PC-3 (cell line): Measurements from ENCODE around the gene UBR4. TPM values are rescaled to one million over a fixed set of nuclear protein-coding genes. Genes with fewer than 3 reads are reported as not detected.

Experiments
- ATAC-seq: fragments of 200-7000 bp; cut with Tn5 transposase; 2 replicates; pipeline ENCODE4 v1.9.1; 2020; ENCODE audit warnings: mild to moderate bottlenecking, moderate library complexity
- BruUV-seq: library from RNA; stranded (reverse); fragments of 400-500 nt; replicated peaks from 2 replicates; lab custom pipeline; 2021; lab: Mats Ljungman, UMichigan
- CTCF ChIA-PET: fragments of 300-600 bp; sonication (Branson Sonifier 250); formaldehyde crosslinking; loops from one replicate; lab custom pipeline; 2022; ENCODE audit warnings: antibody characterized with exemption; lab: Charles Lee
- POLR2A ChIA-PET: fragments of 300-600 bp; sonication (Branson Sonifier 250); formaldehyde crosslinking; loops from one replicate; lab custom pipeline; 2022; ENCODE audit warnings: antibody characterized with exemption; ENCODE audit not compliant: unreplicated experiment; lab: Charles Lee
- DNase-seq: peaks from one replicate; pipeline ENCODE4 v3.0.0-alpha.2; 2015
- H2AFZ ChIP-seq: fragments of 300-600 bp; sonication (generic); 2 replicates; pipeline ENCODE4 v1.6.0; 2016; ENCODE audit warnings: antibody characterized with exemption, low read length
- H3F3A ChIP-seq: fragments of 300-600 bp; sonication (generic); one replicate; pipeline ENCODE4 v1.6.0; 2017; ENCODE audit warnings: antibody characterized with exemption, low read length, control low read depth, mild to moderate bottlenecking; ENCODE audit not compliant: unreplicated experiment
- H3K27ac ChIP-seq: fragments of 300-600 bp; sonication (generic); 2 replicates; pipeline ENCODE4 v1.5.1; 2016; ENCODE audit warnings: mild to moderate bottlenecking, low read length
- H3K27me3 ChIP-seq: fragments of 300-600 bp; sonication (generic); 2 replicates; pipeline ENCODE4 v1.6.1; 2016; ENCODE audit warnings: low read length, mixed read lengths
- H3K36me3 ChIP-seq: fragments of 300-600 bp; sonication (generic); 2 replicates; pipeline ENCODE4 v1.6.1; 2016; ENCODE audit warnings: low read depth, mixed run types, low read length, mixed read lengths
- H3K4me1 ChIP-seq: fragments of 300-600 bp; sonication (generic); 2 replicates; pipeline ENCODE4 v1.5.1; 2016; ENCODE audit warnings: low read length; ENCODE audit not compliant: insufficient read depth
- H3K4me2 ChIP-seq: fragments of 300-600 bp; sonication (generic); 2 replicates; pipeline ENCODE4 v1.6.0; 2016; ENCODE audit warnings: low read length
- H3K4me3 ChIP-seq: fragments of 300-600 bp; sonication (generic); 2 replicates; pipeline ENCODE4 v1.5.1; 2016; ENCODE audit warnings: mild to moderate bottlenecking, low read length, mixed read lengths
- H3K79me2 ChIP-seq: fragments of 300-600 bp; sonication (generic); 2 replicates; pipeline ENCODE4 v1.6.1; 2017; ENCODE audit warnings: low read length, mixed read lengths
- H3K9ac ChIP-seq: fragments of 300-600 bp; sonication (generic); 2 replicates; pipeline ENCODE4 v1.6.0; 2016; ENCODE audit warnings: mild to moderate bottlenecking, low read length
- H3K9me2 ChIP-seq: fragments of 300-600 bp; sonication (generic); replicated peaks from 2 replicates; pipeline ENCODE4 v1.6.1; 2016; ENCODE audit warnings: mixed run types, low read length, mixed read lengths
- H3K9me3 ChIP-seq: fragments of 300-600 bp; sonication (generic); 2 replicates; pipeline ENCODE4 v1.6.1; 2016; ENCODE audit warnings: low read length, mixed read lengths
- H4K20me1 ChIP-seq: fragments of 300-600 bp; sonication (generic); 2 replicates; pipeline ENCODE4 v1.6.1; 2016; ENCODE audit warnings: low read length, mixed read lengths
- EZH2 ChIP-seq: fragments of 300-600 bp; sonication (generic); IDR thresholded peaks from one replicate; pipeline ENCODE4 v1.6.1; 2017; ENCODE audit warnings: antibody characterized with exemption, mild to moderate bottlenecking, low read length; ENCODE audit not compliant: unreplicated experiment
- EZH2phosphoT487 ChIP-seq: fragments of 300-600 bp; sonication (generic); IDR thresholded peaks from 2 replicates; pipeline ENCODE4 v1.6.1; 2018; ENCODE audit warnings: mild to moderate bottlenecking, antibody characterized with exemption, low read length, borderline replicate concordance
- intact Hi-C: fragments of 100-400 bp; cut with micrococcal nuclease; formaldehyde crosslinking; loops from 2 replicates; pipeline ENCODE4 v1.9.0; 2023
- total RNA-seq: library from RNA; depleted of rRNA; stranded (reverse); fragments of >200 nt; gene quantifications from 2 replicates; pipeline ENCODE4 v1.2.3, GENCODE V29; 2014
- TF ChIP-seq, protein P1 (sequence below): fragments of 300-600 bp; sonication (generic); conservative IDR thresholded peaks from 2 replicates; pipeline ENCODE4 v1.5.1; 2017; ENCODE audit warnings: antibody characterized with exemption, low read depth, mild to moderate bottlenecking, low read length

UBR4 gene
- total RNA-seq, 1 experiment from 2014 or later: 141 TPM

DNA sequence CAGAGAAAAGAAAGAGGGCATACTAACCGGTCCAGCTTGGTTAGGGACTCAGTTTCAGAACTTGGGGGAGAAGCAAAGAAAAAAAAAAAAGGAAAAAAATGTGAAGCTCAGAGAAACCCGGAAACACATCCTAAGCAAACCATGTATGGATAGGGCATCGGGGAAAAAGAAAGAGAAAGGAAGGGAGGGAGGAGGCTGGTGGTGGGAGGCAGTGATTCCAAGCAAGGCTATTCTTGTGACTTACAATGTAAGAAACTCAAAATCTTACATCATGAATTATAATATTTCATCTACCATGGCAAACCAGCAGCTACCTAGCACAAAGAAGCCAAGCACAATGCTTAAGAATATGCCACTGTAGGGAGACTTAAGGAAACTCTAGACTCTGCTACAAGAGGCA, 60.3 kb downstream of the UBR4 start:
- no peak overlapping the region for H3K4me2 ChIP-seq
- no peaks in the 10 kb centered on the region for H4K20me1 ChIP-seq
- no peaks in the 10 kb centered on the region for H3K79me2 ChIP-seq
- H3F3A ChIP-seq: no peaks in the 10 kb centered on the region
- DNase-seq: no peak
- CTCF ChIA-PET: no interaction called here
- no peaks in the 10 kb centered on the region for H3K9me3 ChIP-seq
- no peaks in the 10 kb centered on the region for H3K9me2 ChIP-seq
- no peak for ATAC-seq
- no peaks in the 10 kb centered on the region for H3K4me1 ChIP-seq
- intact Hi-C loops: no loop called here
- no peak overlapping the region for H3K4me3 ChIP-seq
- peaks cover 92% of the 10 kb centered on the region for H3K36me3 ChIP-seq
- no peak overlapping the region for H2AFZ ChIP-seq
- TF ChIP-seq EZH2: no peak
- TF ChIP-seq, protein P1, sequence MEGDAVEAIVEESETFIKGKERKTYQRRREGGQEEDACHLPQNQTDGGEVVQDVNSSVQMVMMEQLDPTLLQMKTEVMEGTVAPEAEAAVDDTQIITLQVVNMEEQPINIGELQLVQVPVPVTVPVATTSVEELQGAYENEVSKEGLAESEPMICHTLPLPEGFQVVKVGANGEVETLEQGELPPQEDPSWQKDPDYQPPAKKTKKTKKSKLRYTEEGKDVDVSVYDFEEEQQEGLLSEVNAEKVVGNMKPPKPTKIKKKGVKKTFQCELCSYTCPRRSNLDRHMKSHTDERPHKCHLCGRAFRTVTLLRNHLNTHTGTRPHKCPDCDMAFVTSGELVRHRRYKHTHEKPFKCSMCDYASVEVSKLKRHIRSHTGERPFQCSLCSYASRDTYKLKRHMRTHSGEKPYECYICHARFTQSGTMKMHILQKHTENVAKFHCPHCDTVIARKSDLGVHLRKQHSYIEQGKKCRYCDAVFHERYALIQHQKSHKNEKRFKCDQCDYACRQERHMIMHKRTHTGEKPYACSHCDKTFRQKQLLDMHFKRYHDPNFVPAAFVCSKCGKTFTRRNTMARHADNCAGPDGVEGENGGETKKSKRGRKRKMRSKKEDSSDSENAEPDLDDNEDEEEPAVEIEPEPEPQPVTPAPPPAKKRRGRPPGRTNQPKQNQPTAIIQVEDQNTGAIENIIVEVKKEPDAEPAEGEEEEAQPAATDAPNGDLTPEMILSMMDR: no peak
- no peak for TF ChIP-seq EZH2phosphoT487
- no TSS peak for BruUV-seq
- H3K27ac ChIP-seq: no peak overlapping the region
- no peaks in the 10 kb centered on the region for H3K27me3 ChIP-seq
- POLR2A ChIA-PET: no interaction called here
- H3K9ac ChIP-seq: no peak overlapping the region

- Histone ChIP-seq H3K9me3 (no peaks in the 10 kb centered on the region), H3K4me3 (no peak overlapping the region), H3K27me3 (no peaks in the 10 kb centered on the region), H3K27ac (no peak overlapping the region), H3F3A (peaks cover 4% of the 10 kb centered on the region), H3K36me3 (peaks cover 78% of the 10 kb centered on the region), H3K9me2 (no peaks in the 10 kb centered on the region), H3K79me2 (no peaks in the 10 kb centered on the region), H3K9ac (no peak overlapping the region), H2AFZ (no peak overlapping the region), H4K20me1 (no peaks in the 10 kb centered on the region), H3K4me1 (no peaks in the 10 kb centered on the region), H3K4me2 (no peak overlapping the region)
- ATAC-seq: no peak
- BruUV-seq: no TSS peak
- TF ChIP-seq EZH2phosphoT487 (no peak), EZH2 (no peak)
- TF ChIP-seq, protein P1: no peak
- DNase-seq: no peak
- ChIA-PET POLR2A (no interaction called here), CTCF (no interaction called here)
- intact Hi-C loops: no loop called here
These were observed 69.6 kb downstream of the UBR4 start for GRCh38 chr1:19140465-19140864.

DNA sequence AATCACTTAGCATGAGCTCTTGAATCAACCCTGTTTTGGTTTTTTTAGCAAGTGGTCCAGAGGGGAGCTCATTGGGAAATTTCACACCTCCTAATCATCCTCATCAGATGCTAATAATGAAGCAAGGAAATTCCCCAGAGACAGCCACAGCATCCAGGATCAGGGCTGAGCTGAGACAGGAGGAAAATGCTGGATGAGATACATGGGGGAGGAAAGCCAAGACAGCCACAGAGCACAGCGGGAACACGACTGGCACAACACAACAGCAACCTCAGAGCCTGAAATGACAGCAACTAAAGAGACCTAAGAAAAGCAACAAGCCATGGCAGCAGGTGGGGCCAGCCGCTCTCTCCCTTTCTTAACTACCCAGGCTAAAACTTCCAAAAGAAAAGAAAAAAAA, 70.4 kb downstream of the UBR4 start:
- H3K4me1 ChIP-seq: no peaks in the 10 kb centered on the region
- no peak overlapping the region for H3K4me2 ChIP-seq
- TF ChIP-seq, protein P1: no peak
- TF ChIP-seq EZH2 (no peak), EZH2phosphoT487 (no peak)
- no peaks in the 10 kb centered on the region for H3K9me2 ChIP-seq
- no peak overlapping the region for H2AFZ ChIP-seq
- H3K9me3 ChIP-seq: no peaks in the 10 kb centered on the region
- no peaks in the 10 kb centered on the region for H3K27me3 ChIP-seq
- H3K79me2 ChIP-seq: no peaks in the 10 kb centered on the region
- no peak overlapping the region for H3K27ac ChIP-seq
- POLR2A ChIA-PET: no interaction called here
- H3F3A ChIP-seq: peaks cover 4% of the 10 kb centered on the region
- no peak overlapping the region for H3K4me3 ChIP-seq
- no peak overlapping the region for H3K9ac ChIP-seq
- CTCF ChIA-PET: interaction anchor here (0.5 to 1.0 kb wide), 2 partner anchors 40 to 97 kb away, joined by 4 to 7 read pairs; no protein-coding TSS in a partner anchor
- H3K36me3 ChIP-seq: peaks cover 78% of the 10 kb centered on the region
- no peak for DNase-seq
- intact Hi-C loops: no loop called here
- BruUV-seq: no TSS peak
- no peaks in the 10 kb centered on the region for H4K20me1 ChIP-seq
- ATAC-seq: 0 out of 2 replicates have a peak, but pooled peaks have one; percentile 11
